HG03095 (cell line): Measurements from ENCODE around the gene NSMF.
"Not testable (repeated sequence)": the region's sequence is repeated elsewhere in the genome, so short reads cannot be mapped to it uniquely, and the experiment has no call there.

Experiments used
- ATAC-seq: cut with Tn5 transposase; IDR thresholded peaks from one replicate; pipeline ENCODE4 v1.9.1; 2021; ENCODE audit warnings: moderate library complexity; ENCODE audit not compliant: unreplicated experiment

NSMF gene

DNA sequence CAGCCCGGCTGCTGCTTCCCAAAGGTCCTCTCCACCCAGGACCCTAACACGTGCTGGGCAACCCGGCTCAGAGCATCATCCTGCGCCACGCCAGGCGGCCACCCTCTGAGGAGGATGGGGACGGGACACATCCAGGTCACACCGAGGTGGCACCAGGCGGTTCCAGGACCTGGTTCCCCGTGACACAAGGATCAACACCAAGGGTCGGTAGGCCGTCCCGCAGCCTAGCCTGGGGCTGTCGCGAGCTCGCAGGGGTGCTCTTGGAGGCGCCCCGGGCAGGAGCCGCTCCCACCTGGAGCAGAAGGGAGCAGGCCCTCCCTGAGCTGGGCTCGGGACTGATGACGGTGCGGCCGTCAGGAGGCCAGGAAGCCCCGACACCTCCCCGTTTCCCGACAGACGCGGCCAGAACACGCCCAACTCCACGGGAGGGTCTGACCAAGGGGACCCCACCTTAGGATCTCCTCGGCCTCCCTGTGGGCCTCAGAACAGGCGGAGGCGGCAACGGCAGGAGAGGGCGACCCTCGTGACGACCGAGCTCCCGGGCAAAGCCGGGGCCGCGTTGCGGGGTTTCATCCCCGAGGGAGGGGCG lies 42.5 kb downstream of the NSMF start:
- ATAC-seq, result no peak

DNA sequence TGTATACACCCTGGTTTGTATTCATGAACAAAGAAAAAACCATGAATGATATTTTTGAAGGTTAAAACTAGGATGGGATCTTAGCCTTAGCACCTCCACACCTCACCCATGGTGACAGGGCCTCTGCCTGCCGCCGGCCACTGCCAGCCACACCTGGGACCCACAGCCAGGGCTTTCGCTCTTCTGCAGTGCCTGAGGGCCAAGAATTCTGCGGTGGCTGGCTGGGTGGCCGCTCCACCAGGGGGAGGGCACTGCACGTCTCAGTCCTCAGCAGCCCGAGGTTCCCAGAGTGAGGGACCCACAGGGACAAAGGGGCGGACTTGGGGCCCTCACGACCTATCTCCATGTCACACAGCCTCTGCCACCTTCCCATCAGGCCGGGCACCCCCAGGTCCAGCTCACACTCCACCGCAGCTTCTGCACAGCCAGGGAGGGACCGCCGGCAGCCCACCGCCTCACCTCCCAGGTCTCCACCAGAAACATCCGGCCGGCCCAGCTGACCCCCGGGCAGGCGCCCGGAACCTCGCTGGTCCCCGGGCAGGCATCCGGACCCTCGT lies 43.0 kb downstream of the NSMF start:
- no peak for ATAC-seq

DNA sequence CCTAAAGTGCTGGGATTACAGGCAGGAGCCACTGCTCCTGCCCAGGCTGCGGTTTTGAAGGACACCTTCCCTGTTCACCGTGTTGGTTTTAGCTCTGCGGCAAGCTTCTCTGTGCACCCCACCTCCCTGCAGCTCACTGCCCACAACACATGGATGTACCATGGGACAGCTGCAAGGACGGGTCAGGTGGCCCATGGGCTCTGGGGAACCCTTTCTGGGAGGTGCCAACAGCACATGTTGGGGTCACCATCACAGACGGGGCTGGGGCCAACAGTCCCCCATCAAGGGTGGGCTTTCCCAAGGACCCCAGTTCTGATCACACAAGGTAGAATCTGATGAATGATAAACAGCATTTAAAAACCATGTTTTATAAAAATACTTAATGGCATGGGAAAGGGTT lies 43.7 kb downstream of the NSMF start:
- ATAC-seq, result no peak

DNA sequence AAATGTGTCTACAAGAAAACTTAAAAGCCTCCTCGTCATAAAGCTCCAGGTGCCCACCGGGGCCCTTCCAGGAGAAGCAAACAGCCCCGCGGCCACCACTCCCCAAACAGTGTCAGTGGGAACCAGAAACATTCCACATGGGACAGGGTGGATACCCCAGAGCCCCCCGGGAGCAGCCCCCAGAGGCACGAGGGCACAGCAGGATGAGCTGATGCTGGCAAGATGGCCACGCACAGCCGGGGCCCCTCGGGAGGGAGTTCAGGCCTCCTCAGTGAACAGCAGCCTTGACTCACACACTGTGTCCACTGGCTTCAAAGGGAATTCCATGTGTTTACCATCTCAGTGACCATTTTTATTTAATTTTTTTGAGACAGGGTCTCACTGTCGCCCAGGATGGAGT lies 46.7 kb downstream of the NSMF start:
- ATAC-seq, result no peak

DNA sequence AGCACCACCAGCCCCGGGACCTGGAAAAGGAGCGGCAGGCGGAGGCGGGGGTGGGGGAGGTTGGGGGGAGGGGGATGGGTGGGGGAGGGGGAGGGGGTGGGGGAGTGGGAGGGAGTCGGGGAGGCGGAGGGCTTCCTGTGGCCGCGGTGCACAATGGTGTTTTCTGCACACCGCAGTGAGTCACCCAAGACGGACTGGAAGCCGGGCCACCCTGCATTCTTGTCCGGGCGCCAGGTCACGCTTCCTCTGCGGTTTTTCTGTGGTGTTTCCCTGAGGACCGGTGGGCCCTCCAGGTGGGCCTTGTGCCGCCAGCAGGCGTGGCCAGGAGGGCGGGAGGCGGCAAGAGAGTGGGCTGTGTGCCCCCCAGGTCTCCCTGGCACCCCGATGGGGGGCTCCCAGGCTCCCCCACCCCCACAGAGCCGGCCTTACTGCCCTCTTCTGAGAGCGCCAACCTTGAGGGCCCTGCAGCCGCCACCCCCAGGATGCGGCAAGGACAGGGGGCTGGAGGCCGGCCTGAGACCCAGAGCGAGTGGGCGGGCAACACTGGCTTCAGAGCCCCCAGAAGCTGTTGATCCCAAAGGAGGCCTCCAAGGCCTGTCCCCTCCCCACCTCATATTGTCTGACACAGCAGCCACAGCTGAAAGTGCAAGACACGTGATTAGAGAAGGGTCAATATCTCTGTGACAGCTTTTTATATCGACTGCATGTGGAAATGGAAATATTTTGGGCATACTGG lies 47.3 kb downstream of the NSMF start:
- ATAC-seq, result no peak

DNA sequence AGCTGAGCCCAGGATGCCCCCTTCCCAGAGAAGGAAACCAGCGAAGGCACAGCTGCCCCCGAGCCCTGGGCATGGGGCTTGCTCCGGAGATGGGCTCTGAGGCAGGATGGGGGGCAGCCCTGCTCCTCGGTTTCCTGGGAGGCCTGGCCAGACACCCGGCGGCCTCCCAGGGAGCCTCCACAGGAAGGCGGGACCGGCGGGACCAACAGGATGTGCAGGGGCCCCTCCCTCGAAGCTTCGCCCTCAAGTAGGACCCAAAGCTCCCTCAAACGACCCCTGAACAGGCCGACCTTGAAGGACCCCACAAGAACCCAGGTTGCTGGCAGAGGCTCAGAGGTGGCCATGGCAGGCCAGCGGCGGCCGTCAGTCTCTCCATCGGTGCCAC lies 47.9 kb downstream of the NSMF start:
- no peak for ATAC-seq

DNA sequence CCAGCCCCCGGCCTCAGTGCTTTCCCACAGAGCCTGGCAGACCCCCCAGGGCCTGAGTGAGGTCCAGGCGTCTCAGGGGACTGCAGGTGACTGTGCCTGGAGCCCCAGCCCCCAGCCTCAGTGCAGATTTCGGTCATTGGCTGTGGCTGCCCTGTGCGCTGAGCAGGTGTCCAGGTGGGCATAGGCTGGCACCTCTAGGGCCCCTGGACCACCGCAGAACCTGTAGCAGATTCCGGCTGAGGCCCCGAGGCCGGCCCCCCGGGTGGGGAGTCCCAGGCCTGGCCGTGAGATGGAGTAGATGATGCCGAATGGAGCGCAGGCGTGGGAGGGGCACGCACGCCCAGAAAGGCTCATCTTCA lies 48.3 kb downstream of the NSMF start:
- no peak for ATAC-seq

DNA sequence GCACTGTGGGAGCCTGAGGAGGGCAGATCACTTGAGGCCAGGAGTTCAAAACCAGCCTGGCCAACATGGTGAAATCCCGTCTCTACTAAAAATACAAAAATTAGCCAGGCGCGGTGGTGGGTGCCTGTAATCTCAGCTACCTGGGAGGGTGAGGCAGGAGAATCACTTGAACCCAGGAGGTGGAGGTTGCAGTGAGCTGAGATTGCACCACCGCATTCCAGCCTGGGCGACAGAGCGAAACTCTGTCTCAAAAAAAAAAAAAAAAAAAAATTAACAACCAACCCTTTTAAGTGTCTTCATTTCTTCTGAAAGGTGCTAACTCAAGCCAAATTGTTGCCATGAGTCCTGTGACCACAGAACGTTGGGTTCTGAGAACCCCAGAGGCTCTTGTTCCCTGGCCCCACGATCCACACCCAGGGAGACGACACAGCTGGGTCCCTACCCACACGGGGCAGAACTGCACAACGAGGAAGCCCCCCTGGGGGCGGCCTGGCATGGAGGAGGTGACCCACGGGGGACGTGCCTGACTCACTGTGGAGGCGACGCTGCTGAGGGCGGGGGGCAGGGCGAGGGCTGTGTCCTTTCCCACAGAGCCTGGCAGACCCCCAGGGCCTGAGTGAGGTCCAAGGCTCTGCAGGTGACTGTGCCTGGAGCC lies 48.8 kb downstream of the NSMF start:
- ATAC-seq, result not testable (repeated sequence)

DNA sequence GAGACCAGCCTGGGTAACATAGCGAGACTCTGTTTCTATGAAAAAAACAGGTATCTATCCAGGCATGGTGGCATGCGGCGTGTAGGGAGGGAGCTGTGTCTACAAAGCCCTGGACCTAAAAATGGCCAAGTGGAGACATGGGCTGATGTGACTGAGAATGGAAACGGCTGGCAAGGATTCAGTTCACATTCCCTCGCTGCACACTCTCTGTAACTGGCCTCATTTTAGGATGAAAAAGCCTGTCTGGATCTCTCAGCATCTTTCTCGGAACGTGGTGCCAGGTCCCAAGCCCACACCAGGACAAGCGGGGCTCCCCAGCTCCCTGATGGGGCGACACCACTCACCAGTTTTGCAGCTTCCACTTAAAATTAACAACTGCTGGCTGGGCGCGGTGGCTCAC lies 49.6 kb downstream of the NSMF start:
- ATAC-seq, result no peak

DNA sequence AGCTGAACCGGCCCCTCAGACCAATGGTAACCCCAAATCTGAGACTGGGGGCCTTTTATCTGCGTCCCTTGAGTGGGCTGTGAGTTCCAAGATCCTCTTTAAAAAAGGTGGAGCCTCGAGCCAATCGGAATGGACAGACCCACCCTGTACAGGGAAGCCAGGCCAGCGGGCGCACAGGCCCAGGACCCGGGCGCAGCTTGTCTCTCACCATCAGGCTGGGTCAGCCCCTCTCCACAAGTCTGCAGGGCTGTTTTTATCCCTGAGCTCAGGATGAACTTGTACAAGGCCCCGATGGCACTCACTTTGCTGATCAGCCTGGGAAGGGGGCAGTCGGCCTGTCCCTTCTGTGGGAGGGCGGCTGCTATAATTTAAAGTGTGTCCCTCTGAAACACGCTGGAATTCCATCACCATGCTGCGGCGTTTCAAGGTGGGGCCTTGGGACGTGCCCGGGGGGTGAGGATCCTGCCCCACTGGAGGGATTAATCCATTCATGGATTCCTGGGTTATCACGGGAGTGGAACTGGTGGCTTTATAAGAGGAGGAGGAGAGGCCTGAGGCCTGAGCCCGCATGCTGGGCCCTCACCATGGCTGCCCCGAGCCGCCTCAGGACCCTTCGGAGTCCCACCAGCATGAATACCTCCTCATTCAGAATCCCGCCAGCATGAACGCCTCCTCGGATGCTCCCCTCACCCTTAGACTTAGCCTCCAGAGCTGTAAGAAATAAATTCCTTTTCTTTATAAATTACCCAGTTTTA lies 50.3 kb downstream of the NSMF start:
- ATAC-seq, result no peak

DNA sequence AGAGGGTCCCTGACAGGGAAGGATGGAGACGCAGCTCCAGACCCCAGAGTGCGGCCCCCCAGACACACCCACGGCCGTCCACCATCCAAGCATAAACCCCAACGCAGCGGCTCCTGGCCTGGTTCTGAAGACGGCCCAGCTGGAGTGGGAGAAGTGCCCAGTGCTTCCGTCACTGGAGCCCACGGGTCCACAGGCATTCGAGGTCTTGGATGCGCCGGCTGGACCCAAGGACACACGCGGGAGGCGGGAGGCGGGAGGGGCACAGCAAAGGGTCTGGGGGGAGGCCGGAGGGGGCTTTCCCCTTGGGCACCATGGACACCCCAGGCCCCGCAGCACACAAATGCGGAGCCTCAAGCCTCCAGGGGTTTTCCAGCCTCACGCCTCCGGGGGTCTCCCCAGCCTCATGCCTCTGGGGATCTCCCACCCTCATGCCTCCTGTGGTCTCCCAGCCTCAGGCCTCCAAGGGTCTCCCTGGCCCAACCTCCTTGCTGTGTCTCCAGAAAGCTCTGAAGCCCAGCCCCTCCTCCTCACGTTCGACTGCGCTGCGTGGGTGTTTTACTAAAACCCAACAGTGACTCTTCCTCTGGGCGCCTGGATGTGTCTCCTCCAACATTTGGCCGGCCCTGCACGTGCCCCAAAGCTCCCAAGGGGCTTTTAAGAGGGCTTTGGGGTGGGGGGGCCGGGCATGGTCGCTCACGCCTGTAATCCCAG lies 51.4 kb downstream of the NSMF start:
- ATAC-seq, result no peak

DNA sequence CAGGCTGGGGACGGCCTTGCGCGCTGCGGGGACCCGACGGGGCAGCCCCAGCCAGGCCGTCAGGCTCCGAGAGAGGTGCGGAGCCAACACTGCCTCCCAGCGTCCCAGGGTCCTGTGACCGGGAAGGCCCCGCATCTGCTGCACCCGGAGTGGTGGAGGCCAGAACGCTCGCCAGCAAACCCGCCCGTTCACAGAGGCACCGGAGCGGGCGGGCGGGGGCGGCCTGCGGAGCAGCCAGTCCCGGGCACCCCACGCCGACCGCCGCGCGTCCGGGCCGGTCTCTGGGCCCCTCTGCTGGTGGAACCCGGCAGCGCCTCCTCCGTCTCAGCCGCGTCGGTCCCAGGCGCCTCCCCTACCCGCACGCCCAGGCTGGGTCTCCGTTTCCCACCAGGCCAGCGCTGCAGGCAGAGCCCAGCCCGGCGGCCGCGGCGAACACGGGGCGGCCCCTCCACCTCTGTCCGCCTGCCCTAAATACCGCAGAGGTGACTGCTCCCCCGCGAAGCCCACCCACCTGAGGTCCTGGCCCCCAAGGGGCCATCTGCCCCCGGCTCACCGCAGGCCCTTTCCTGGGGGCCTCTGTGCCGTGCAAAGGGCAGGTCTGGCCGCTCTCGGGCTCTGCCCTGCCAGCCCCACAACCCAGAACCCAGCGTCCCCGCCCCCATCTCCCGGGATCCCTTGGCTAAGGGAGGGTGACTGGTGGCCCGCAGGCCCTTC lies 52.1 kb downstream of the NSMF start:
- no peak for ATAC-seq

DNA sequence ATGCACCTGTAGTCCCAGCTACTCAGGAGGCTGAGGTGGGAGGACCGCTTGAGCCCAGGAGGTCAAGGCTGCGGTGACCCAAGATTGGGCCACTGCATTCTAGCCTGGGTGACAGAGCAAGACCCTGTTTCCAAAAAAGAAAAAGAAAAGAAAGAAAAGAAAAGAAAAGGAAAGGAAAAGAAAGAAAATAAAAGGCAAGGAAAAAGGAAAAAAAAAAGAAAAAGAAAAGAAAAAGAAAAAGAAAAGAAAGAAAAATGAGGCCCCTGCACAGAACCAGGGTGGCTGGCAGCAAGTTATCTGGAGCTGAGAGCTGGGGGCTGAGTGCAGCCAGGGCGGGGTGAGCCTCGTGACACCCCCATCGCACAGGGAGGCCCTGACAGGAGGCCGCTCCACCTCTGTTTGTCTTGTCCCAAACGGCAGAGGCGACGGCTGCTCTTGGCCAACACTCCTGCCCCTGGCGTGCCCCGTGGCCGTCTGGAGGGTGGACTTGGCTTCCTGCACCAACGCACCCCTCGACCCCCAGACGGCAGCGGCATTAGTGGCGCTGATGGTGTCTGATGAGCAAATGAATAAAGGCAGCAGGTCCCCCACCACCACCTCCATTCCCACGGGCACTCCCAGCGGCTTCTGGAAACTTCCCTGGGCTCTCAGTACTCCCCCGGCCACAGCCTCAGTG lies 52.9 kb downstream of the NSMF start:
- ATAC-seq, result no peak

DNA sequence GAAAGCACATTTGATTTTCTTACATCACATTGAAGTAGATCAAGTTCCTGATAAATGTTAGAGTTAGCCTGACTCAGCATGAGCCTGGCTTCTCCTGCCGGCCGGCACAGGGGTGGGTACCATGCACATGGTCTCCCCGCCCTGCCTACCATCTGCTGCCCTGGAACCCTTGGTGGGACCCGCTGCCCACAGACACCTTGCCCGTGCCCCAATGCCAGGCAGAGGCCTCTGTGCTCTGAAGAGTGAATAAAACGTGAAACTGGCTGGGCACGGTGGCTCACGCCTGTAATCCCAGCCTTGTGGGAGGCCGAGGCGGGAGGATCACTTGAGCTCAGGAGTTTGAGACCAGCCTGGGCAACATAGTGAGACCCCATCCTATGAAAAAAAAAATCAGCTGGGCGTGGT lies 53.5 kb downstream of the NSMF start:
- ATAC-seq, result no peak

DNA sequence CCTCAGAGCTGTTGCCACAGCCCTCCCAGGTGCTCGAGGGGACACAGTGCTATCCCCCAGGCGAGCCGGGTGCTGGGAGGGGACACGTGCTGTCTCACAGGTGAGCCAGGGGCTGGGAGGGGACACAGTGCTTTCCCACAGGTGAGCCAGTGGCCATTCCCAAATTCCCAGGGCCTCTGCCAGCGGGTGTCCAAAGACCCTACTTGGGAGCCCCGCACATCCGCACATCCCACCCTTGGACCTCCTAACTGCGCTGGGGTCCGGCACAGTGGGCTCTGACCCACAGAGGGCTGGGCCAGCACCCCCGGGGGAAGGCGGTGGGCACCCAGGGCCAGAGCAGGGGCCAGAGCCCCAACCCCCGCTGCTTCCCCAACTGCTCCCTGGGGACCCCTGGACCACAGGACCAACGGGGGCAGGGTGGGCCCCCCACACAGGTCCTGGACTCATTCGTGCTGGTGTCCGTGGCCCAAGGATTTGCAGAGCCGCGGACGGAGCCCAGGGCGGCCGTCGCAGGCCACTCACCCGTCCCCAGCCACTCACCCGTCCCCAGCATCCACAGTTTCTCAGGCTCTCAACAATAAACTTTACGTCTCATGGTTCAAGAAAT lies 54.1 kb downstream of the NSMF start:
- ATAC-seq, result no peak

DNA sequence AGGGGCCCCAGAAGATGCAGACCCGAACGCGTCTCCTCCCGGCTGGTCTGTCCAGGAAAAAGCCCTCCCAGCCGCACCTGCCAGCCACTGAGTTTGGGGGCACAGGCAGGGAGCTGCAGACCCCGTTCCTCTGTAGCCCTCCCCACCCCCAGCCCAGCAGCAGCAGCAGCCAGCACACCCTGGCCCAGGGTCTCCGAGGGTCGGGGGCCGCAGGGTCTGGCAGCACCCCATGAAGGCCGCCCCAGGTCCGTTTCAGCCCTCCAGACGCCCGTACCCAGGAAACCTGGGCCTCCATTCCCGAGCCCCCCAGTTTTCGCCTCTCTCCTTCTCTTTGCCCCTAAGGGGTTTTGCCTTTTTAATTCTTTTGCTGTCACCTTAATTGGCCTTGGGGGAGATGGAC lies 55.9 kb downstream of the NSMF start:
- no peak for ATAC-seq

DNA sequence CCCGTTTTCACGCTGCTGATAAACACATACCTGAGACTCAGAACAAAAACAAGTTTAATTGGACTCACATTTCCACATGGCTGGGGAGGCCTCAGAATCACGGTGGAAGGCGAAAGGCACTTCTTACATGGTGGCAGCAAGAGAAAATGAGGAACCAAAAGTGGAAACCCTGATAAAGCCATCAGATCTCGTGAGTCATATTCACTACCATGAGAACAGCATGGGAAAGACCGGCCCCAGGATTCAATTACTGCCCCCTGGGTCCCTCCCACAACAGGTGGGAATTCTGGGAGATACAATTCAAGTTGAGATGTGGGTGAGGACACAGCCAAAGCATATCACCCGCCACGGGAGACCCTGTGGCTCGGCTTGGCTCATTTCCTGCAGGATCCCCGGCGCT lies 56.4 kb downstream of the NSMF start:
- ATAC-seq, result no peak

DNA sequence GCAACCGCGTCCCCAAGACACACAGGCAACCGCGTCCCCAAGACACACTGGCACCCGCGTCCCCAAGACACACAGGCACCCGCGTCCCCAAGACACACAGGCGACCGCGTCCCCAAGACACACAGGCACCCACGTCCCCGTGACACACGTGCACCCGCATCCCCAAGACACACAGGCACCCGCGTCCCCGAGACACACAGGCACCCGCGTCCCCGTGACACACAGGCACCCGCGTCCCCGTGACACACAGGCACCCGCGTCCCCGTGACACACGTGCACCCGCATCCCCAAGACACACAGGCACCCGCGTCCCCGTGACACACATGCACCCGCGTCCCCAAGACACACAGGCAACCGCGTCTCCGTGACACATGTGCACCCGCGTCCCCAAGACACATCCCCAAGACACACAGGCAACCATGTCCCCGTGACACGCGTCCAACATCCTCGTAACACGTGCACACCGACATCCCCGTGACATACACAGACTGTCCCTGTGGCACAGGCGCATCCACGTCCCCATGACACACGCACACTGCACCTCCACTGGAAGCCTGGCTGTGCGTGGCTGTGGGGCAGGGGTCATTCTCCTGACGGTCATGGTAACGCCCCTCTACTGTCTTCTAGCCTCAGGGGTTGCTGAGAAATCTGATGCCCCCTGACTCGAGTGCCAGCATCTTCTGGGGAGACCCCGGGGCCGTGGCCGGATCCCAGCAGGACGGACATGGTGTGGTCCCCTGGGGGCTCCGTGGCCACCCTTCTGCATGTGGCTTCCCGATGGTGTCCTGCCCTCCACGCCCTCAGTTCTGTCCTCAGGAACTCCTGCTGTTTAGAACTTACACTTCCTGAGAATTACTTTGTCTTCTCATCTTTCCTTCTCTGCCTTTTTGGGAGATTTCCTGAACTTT lies 60.3 kb downstream of the NSMF start:
- no peak for ATAC-seq
